Measurements from ENCODE around the gene RICTOR.

The RICTOR gene

GRCh38 chr5:39109606-39110005 is 35.4 kb upstream of the RICTOR start:
- ChIA-PET CTCF (no interaction called here), POLR2A (no interaction called here)
- TF ChIP-seq ZNF76 (tag by site-specific recombination; IDR thresholded peaks at IDR 0.05; ENCODE audit: borderline replicate concordance, low read depth) (no peak), ZFP41 (tag by site-specific recombination; IDR thresholded peaks at IDR 0.05; ENCODE audit: borderline replicate concordance) (no peak), ZNF157 (tag by site-specific recombination; IDR thresholded peaks at IDR 0.05) (no peak), ZNF624 (tag by site-specific recombination; IDR thresholded peaks at IDR 0.05) (no peak), SCRT1 (tag by site-specific recombination; IDR thresholded peaks at IDR 0.05; ENCODE audit: borderline replicate concordance) (no peak), ZNF221 (tag by site-specific recombination; IDR thresholded peaks at IDR 0.05; ENCODE audit: borderline replicate concordance) (no peak), MEIS1 (CRISPR knock-in tag; IDR thresholded peaks at IDR 0.05; ENCODE audit: borderline replicate concordance) (no peak), YY2 (tag by site-specific recombination; IDR thresholded peaks at IDR 0.05) (no peak), ZNF214 (tag by site-specific recombination; IDR thresholded peaks at IDR 0.05; ENCODE audit: borderline replicate concordance) (no peak), SP2 (tag by site-specific recombination; IDR thresholded peaks at IDR 0.05) (no peak), ZNF623 (tag by site-specific recombination; IDR thresholded peaks at IDR 0.05) (no peak), ZNF514 (tag by site-specific recombination; IDR thresholded peaks at IDR 0.05) (no peak), ZNF274 (IDR thresholded peaks at IDR 0.05; ENCODE audit: low read length) (no peak), ZNF274 (tag by site-specific recombination; IDR thresholded peaks at IDR 0.05; ENCODE audit: borderline replicate concordance) (no peak), ZBTB48 (tag by site-specific recombination; IDR thresholded peaks at IDR 0.05) (no peak), FEZF1 (tag by site-specific recombination; IDR thresholded peaks at IDR 0.05) (no peak), ZNF311 (tag by site-specific recombination; IDR thresholded peaks at IDR 0.05; ENCODE audit: borderline replicate concordance) (no peak), ZNF211 (tag by site-specific recombination; IDR thresholded peaks at IDR 0.05; ENCODE audit: low read depth) (no peak)
- TF ChIP-seq, protein P1, sequence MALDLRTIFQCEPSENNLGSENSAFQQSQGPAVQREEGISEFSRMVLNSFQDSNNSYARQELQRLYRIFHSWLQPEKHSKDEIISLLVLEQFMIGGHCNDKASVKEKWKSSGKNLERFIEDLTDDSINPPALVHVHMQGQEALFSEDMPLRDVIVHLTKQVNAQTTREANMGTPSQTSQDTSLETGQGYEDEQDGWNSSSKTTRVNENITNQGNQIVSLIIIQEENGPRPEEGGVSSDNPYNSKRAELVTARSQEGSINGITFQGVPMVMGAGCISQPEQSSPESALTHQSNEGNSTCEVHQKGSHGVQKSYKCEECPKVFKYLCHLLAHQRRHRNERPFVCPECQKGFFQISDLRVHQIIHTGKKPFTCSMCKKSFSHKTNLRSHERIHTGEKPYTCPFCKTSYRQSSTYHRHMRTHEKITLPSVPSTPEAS (tag by site-specific recombination; IDR thresholded peaks at IDR 0.05): no peak
- TF ChIP-seq, protein P2, sequence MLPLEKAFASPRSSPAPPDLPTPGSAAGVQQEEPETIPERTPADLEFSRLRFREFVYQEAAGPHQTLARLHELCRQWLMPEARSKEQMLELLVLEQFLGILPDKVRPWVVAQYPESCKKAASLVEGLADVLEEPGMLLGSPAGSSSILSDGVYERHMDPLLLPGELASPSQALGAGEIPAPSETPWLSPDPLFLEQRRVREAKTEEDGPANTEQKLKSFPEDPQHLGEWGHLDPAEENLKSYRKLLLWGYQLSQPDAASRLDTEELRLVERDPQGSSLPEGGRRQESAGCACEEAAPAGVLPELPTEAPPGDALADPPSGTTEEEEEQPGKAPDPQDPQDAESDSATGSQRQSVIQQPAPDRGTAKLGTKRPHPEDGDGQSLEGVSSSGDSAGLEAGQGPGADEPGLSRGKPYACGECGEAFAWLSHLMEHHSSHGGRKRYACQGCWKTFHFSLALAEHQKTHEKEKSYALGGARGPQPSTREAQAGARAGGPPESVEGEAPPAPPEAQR (tag by site-specific recombination; IDR thresholded peaks at IDR 0.05): no peak
- H3K9me3 ChIP-seq (ENCODE audit: control insufficient read depth, insufficient read depth, low read depth, low read length): no peaks in the 10 kb centered on the region
- H3K4me3 ChIP-seq (ENCODE audit: low read depth, low read length): no peak overlapping the region
- no peak overlapping the region for H3K27ac ChIP-seq (ENCODE audit: extremely low read depth, low read depth, low read length)
- no peaks in the 10 kb centered on the region for H3K36me3 ChIP-seq (ENCODE audit: control insufficient read depth in 2 of 2, insufficient read depth in 1 of 2, low read length in 2 of 2)
- H3K4me1 ChIP-seq (ENCODE audit: control insufficient read depth, insufficient read depth, low read length): no peaks in the 10 kb centered on the region

GRCh38 chr5:39108987-39109386 is 34.8 kb upstream of the RICTOR start:
- TF ChIP-seq ZIC2 (tag by site-specific recombination; IDR thresholded peaks at IDR 0.05) (no peak), ZNF514 (tag by site-specific recombination; IDR thresholded peaks at IDR 0.05) (no peak)
- TF ChIP-seq, protein P3, sequence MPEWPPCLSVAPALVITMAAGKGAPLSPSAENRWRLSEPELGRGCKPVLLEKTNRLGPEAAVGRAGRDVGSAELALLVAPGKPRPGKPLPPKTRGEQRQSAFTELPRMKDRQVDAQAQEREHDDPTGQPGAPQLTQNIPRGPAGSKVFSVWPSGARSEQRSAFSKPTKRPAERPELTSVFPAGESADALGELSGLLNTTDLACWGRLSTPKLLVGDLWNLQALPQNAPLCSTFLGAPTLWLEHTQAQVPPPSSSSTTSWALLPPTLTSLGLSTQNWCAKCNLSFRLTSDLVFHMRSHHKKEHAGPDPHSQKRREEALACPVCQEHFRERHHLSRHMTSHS (tag by site-specific recombination; IDR thresholded peaks at IDR 0.05): no peak
- Histone ChIP-seq H3K27ac (ENCODE audit: extremely low read depth, low read depth, low read length) (no peak overlapping the region), H3K36me3 (ENCODE audit: control insufficient read depth in 2 of 2, insufficient read depth in 1 of 2, low read length in 2 of 2) (no peaks in the 10 kb centered on the region), H3K9me3 (ENCODE audit: control insufficient read depth, insufficient read depth, low read depth, low read length) (no peaks in the 10 kb centered on the region), H3K4me3 (ENCODE audit: low read depth, low read length) (no peak overlapping the region), H3K4me1 (ENCODE audit: control insufficient read depth, insufficient read depth, low read length) (no peaks in the 10 kb centered on the region)
- ChIA-PET POLR2A (no interaction called here), CTCF (no interaction called here)
